CD4-positive, alpha-beta memory T cell (primary cell): ENCODE data around the gene ATXN1. TPM values are rescaled to one million over a fixed set of nuclear protein-coding genes. Genes with fewer than 3 reads are reported as not detected.

ENCODE experiments used
- CTCF ChIA-PET: fragments of 350-600 bp; sonication (Branson Sonifier 250); formaldehyde crosslinking; loops from one replicate; lab custom pipeline; 2021; ENCODE audit warnings: inconsistent platforms; ENCODE audit not compliant: partially characterized antibody; lab: Charles Lee
- POLR2A ChIA-PET: fragments of 350-600 bp; sonication (Branson Sonifier 250); formaldehyde crosslinking; loops from one replicate; lab custom pipeline; 2021; ENCODE audit not compliant: partially characterized antibody; lab: Charles Lee
- DNase-seq, 5 donors: peaks; one replicate each; pipeline versions ENCODE4 v3.0.0 to v3.0.0-alpha.2; 2020 to 2022; ENCODE audit warnings: mixed read lengths in 1 of 5
- H3K27ac ChIP-seq: one replicate; pipeline ENCODE4 v1.7.0; 2013; ENCODE audit warnings: low read depth, low read length
- H3K27me3 ChIP-seq: 2 replicates; pipeline ENCODE4 v1.7.0; 2013; ENCODE audit warnings: mild to moderate bottlenecking, low read length, moderate library complexity; ENCODE audit not compliant: insufficient read depth
- H3K36me3 ChIP-seq: 2 replicates; pipeline ENCODE4 v1.7.0; 2013; ENCODE audit warnings: mild to moderate bottlenecking, low read length, moderate library complexity; ENCODE audit not compliant: insufficient read depth
- H3K4me1 ChIP-seq: 2 replicates; pipeline ENCODE4 v1.7.0; 2013; ENCODE audit warnings: mild to moderate bottlenecking, low read length, moderate library complexity; ENCODE audit not compliant: insufficient read depth
- H3K4me3 ChIP-seq, 2 donors: one replicate each; pipeline ENCODE4 v1.7.0; 2013; ENCODE audit warnings: low read length in 2 of 2, mild to moderate bottlenecking in 1 of 2
- H3K9me3 ChIP-seq, 2 donors: one replicate each; pipeline ENCODE4 v1.7.0; 2013; ENCODE audit warnings: low read length in 2 of 2, control low read depth in 1 of 2; ENCODE audit not compliant: control insufficient read depth in 1 of 2
- H3K27ac Mint-ChIP-seq, 7 donors: one replicate each; pipeline ENCODE4 v1.8.0; 2020 to 2021; ENCODE audit warnings: mixed read lengths in 7 of 7, mild to moderate bottlenecking in 6 of 7, inconsistent platforms in 3 of 7, moderate library complexity in 3 of 7
- H3K27me3 Mint-ChIP-seq, 2 donors: one replicate each; pipeline ENCODE4 v1.8.0; 2020 to 2021; ENCODE audit warnings: mixed read lengths in 2 of 2
- H3K36me3 Mint-ChIP-seq, 2 donors: one replicate each; pipeline ENCODE4 v1.8.0; 2020 to 2021; ENCODE audit warnings: mixed read lengths in 2 of 2, inconsistent platforms in 1 of 2, mild to moderate bottlenecking in 1 of 2
- H3K4me1 Mint-ChIP-seq, 4 donors: one replicate each; pipeline ENCODE4 v1.8.0; 2020 to 2021; ENCODE audit warnings: mixed read lengths in 4 of 4, mild to moderate bottlenecking in 1 of 4
- H3K4me3 Mint-ChIP-seq, 8 donors: one replicate each; pipeline ENCODE4 v1.8.0; 2020 to 2021; ENCODE audit warnings: mixed read lengths in 8 of 8, mild to moderate bottlenecking in 7 of 8, moderate library complexity in 6 of 8, inconsistent platforms in 3 of 8
- H3K9me3 Mint-ChIP-seq, 8 donors: one replicate each; pipeline ENCODE4 v1.8.0; 2020 to 2021; ENCODE audit warnings: mixed read lengths in 8 of 8, mild to moderate bottlenecking in 5 of 8, inconsistent platforms in 3 of 8, moderate library complexity in 1 of 8
- intact Hi-C: fragments of 100-400 bp; cut with micrococcal nuclease; formaldehyde crosslinking; loops from one replicate; pipeline ENCODE4 v1.15.1; 2023
- polyA plus RNA-seq, 2 donors: library from polyadenylated mRNA; unstranded; fragments of 300-500 nt; fragmentation: Illumina TruSeq; gene quantifications; one replicate each; pipeline ENCODE4 v1.2.3, GENCODE V29; 2021
- total RNA-seq, 2 experiments: library from RNA; stranded (reverse); gene quantifications; one replicate each; pipeline ENCODE4 v1.2.3, GENCODE V29; 2021

Gene ATXN1
- total and polyA plus RNA-seq, 4 experiments from 2014 or later: 10.5 to 97.4 (median 56.9) TPM

DNA sequence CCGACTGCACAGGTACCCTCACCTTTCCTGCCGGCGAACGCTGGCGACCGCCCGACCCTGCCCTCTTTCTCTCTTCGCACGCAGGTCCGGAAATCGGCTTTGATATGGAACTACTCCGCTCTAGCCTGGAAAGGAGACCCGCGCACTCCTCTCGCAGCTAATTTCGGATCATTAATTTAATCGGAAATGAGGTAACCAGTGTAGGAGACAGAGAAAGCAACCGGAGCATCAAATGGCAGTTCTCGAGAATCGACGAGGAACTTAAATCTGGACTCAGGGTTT is 949 bp upstream of the ATXN1 start:
- ChIA-PET CTCF (interaction anchor here (0.5 to 6.0 kb wide), 26 partner anchors 11 to 445 kb away, joined by 3 to 107 read pairs (median 4); no protein-coding TSS in a partner anchor), POLR2A (interaction anchor here (0.7 to 4.5 kb wide), 48 partner anchors 8 to 944 kb away, joined by 3 to 70 read pairs (median 6); partner anchors contain the start of genes MYLIP and NUP153)
- DNase-seq: no peak
- peak overlapping the region; percentile 97 to 100 (median 99) for H3K27ac Mint-ChIP-seq
- Histone ChIP-seq H3K4me3 (peak overlapping the region; percentile 68 to 75), H3K27ac (peak overlapping the region; percentile 99), H3K4me1 (peaks cover 52% of the 10 kb centered on the region), H3K36me3 (no peaks in the 10 kb centered on the region), H3K9me3 (no peaks in the 10 kb centered on the region), H3K27me3 (no peaks in the 10 kb centered on the region)
- H3K36me3 Mint-ChIP-seq: peaks cover 0 to 33% of the 10 kb centered on the region in 2 donors
- H3K4me3 Mint-ChIP-seq: peak overlapping the region; percentile 91 to 100 (median 98)
- H3K4me1 Mint-ChIP-seq: peaks cover 42 to 82% (median 55%) of the 10 kb centered on the region in 4 donors
- intact Hi-C loops: loop anchor here (2.0 to 5.0 kb wide), 9 partner anchors 110 to 1515 kb away; partner anchors contain the start of genes DEK, DTNBP1, FAM8A1 and JARID2
- H3K9me3 Mint-ChIP-seq: peaks cover 0 to 3% (median 0%) of the 10 kb centered on the region in 8 donors
- peaks cover 0 to 4% of the 10 kb centered on the region in 2 donors for H3K27me3 Mint-ChIP-seq

- H3K36me3 Mint-ChIP-seq: peaks cover 0 to 33% of the 10 kb centered on the region in 2 donors
- intact Hi-C loops: loop anchor here (1.0 to 5.0 kb wide), 17 partner anchors 8 to 1514 kb away; partner anchors contain the start of genes DEK, DTNBP1, FAM8A1 and JARID2
- peaks cover 57% of the 10 kb centered on the region for H3K4me1 ChIP-seq
Measured at GRCh38 chr6:16761471-16762267, 409 bp upstream of the ATXN1 start.

GRCh38 chr6:16759646-16760515 is 1.4 kb downstream of the ATXN1 start:
- Mint-ChIP-seq H3K9me3 (peaks cover 0 to 3% (median 0%) of the 10 kb centered on the region in 8 donors), H3K4me3 (peak overlapping the region; percentile 91 to 97 (median 94)), H3K4me1 (peaks cover 45 to 86% (median 58%) of the 10 kb centered on the region in 4 donors), H3K27ac (peak overlapping the region; percentile 95 to 99 (median 97)), H3K36me3 (peaks cover 0 to 35% of the 10 kb centered on the region in 2 donors), H3K27me3 (peaks cover 0 to 4% of the 10 kb centered on the region in 2 donors)
- ChIA-PET POLR2A (interaction anchor here (0.6 to 3.7 kb wide), 14 partner anchors 9 to 428 kb away, joined by 3 to 36 read pairs (median 10); no protein-coding TSS in a partner anchor), CTCF (interaction anchor here (0.8 to 3.0 kb wide), 10 partner anchors 8 to 426 kb away, joined by 3 to 21 read pairs (median 4); no protein-coding TSS in a partner anchor)
- DNase-seq: peak; percentile 70 to 83 (median 73)
- Histone ChIP-seq H3K4me1 (peaks cover 56% of the 10 kb centered on the region), H3K9me3 (no peaks in the 10 kb centered on the region), H3K36me3 (no peaks in the 10 kb centered on the region), H3K27ac (peak overlapping the region; percentile 99), H3K4me3 (peak overlapping the region; percentile 19 to 87), H3K27me3 (no peaks in the 10 kb centered on the region)
- intact Hi-C loops: loop anchor here (2.0 to 5.0 kb wide), 11 partner anchors 29 to 1513 kb away; partner anchors contain the start of genes DEK, DTNBP1, FAM8A1 and JARID2

More at GRCh38 chr6:16761471-16762267, 409 bp upstream of the ATXN1 start:
- Mint-ChIP-seq H3K4me3 (peak overlapping the region; percentile 91 to 100 (median 98)), H3K27ac (peak overlapping the region; percentile 97 to 100 (median 99)), H3K27me3 (peaks cover 0 to 4% of the 10 kb centered on the region in 2 donors), H3K9me3 (peaks cover 0 to 3% (median 0%) of the 10 kb centered on the region in 8 donors), H3K4me1 (peaks cover 46 to 87% (median 57%) of the 10 kb centered on the region in 4 donors)
- no peaks in the 10 kb centered on the region for H3K36me3 ChIP-seq
- ChIA-PET POLR2A (interaction anchor here (0.7 to 4.5 kb wide), 58 partner anchors 8 to 945 kb away, joined by 3 to 70 read pairs (median 5); partner anchors contain the start of genes MYLIP and NUP153), CTCF (interaction anchor here (0.5 to 6.0 kb wide), 31 partner anchors 12 to 445 kb away, joined by 3 to 107 read pairs (median 4); no protein-coding TSS in a partner anchor)
- peak overlapping the region; percentile 75 to 84 for H3K4me3 ChIP-seq
- H3K27ac ChIP-seq: peak overlapping the region; percentile 99
- peak; percentile 87 to 96 (median 89) for DNase-seq
- H3K27me3 ChIP-seq: no peaks in the 10 kb centered on the region
- H3K9me3 ChIP-seq: no peaks in the 10 kb centered on the region

DNA sequence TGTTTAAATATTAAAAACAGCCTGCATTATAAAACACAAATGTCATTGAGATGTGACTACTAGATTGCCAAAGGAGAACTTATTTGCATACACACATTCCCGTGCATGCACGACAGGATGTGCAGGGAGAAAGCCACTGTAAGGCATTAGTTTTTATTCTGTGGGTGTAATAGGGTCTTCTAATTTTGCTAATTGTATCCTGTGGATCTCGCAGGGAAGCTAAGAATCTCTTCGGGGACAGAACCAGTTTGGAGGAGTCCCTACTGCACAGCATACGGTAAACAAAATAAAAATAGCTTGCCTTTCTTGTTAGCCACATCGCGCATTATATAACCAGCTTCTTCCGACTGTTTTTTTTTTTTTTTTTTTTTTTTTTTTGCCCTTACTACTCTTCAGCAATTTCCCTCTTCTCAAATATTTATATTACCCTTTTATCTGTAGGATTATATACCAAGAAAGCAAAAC is 2.0 kb downstream of the ATXN1 start:
- ChIA-PET POLR2A (interaction anchor here (0.6 to 3.7 kb wide), 20 partner anchors 9 to 631 kb away, joined by 3 to 35 read pairs (median 6); partner anchors contain the start of gene MYLIP), CTCF (interaction anchor here (0.8 to 3.0 kb wide), 12 partner anchors 8 to 425 kb away, joined by 3 to 21 read pairs (median 5); no protein-coding TSS in a partner anchor)
- Histone ChIP-seq H3K4me3 (peak overlapping the region; percentile 19 to 87), H3K4me1 (peaks cover 56% of the 10 kb centered on the region), H3K9me3 (no peaks in the 10 kb centered on the region), H3K36me3 (no peaks in the 10 kb centered on the region), H3K27me3 (no peaks in the 10 kb centered on the region), H3K27ac (peak overlapping the region; percentile 99)
- H3K27ac Mint-ChIP-seq: peak overlapping the region; percentile 95 to 99 (median 97)
- peaks cover 0 to 4% of the 10 kb centered on the region in 2 donors for H3K27me3 Mint-ChIP-seq
- peak in 1 of 5 donors; percentile 48 for DNase-seq
- H3K4me3 Mint-ChIP-seq: peak overlapping the region; percentile 91 to 97 (median 94)
- H3K36me3 Mint-ChIP-seq: peaks cover 0 to 42% of the 10 kb centered on the region in 2 donors
- intact Hi-C loops: no loop called here
- H3K4me1 Mint-ChIP-seq: peaks cover 47 to 86% (median 59%) of the 10 kb centered on the region in 4 donors
- peaks cover 0 to 3% (median 0%) of the 10 kb centered on the region in 8 donors for H3K9me3 Mint-ChIP-seq

GRCh38 chr6:16758163-16758975 is 2.9 kb downstream of the ATXN1 start:
- CTCF ChIA-PET: interaction anchor here (1.0 to 3.0 kb wide), 15 partner anchors 9 to 436 kb away, joined by 3 to 21 read pairs (median 4); no protein-coding TSS in a partner anchor
- Mint-ChIP-seq H3K4me3 (peak overlapping the region; percentile 91 to 97 (median 94)), H3K27me3 (peaks cover 0 to 4% of the 10 kb centered on the region in 2 donors), H3K27ac (peak overlapping the region; percentile 95 to 99 (median 97)), H3K4me1 (peaks cover 47 to 84% (median 58%) of the 10 kb centered on the region in 4 donors), H3K9me3 (peaks cover 0 to 3% (median 0%) of the 10 kb centered on the region in 8 donors), H3K36me3 (peaks cover 0 to 46% of the 10 kb centered on the region in 2 donors)
- POLR2A ChIA-PET: interaction anchor here (0.6 to 3.7 kb wide), 21 partner anchors 10 to 630 kb away, joined by 3 to 35 read pairs (median 5); partner anchors contain the start of gene MYLIP
- H3K9me3 ChIP-seq: no peaks in the 10 kb centered on the region
- DNase-seq: peak in 3 of 5 donors; percentile 22 to 66 (median 24)
- intact Hi-C loops: no loop called here
- H3K4me1 ChIP-seq: peaks cover 56% of the 10 kb centered on the region
- H3K36me3 ChIP-seq: peaks cover 5% of the 10 kb centered on the region
- H3K27ac ChIP-seq: peak overlapping the region; percentile 99
- H3K27me3 ChIP-seq: no peaks in the 10 kb centered on the region
- H3K4me3 ChIP-seq: no peak overlapping the region
